Hepatocyte (in vitro differentiated cells): Measurements from ENCODE around the gene AMH.

ENCODE experiments used
- EZH2 ChIP-seq: fragments of 200-600 bp; sonication (generic); IDR thresholded peaks from 2 replicates; pipeline ENCODE4 v1.6.1; 2016; ENCODE audit warnings: antibody characterized with exemption, mild to moderate bottlenecking, borderline replicate concordance
- TF ChIP-seq, protein P1 (sequence below): fragments of 200-600 bp; sonication (generic); IDR thresholded peaks from 2 replicates; pipeline ENCODE4 v1.5.1; 2016; ENCODE audit warnings: antibody characterized with exemption, mild to moderate bottlenecking; ENCODE audit not compliant: poor library complexity

DNA sequence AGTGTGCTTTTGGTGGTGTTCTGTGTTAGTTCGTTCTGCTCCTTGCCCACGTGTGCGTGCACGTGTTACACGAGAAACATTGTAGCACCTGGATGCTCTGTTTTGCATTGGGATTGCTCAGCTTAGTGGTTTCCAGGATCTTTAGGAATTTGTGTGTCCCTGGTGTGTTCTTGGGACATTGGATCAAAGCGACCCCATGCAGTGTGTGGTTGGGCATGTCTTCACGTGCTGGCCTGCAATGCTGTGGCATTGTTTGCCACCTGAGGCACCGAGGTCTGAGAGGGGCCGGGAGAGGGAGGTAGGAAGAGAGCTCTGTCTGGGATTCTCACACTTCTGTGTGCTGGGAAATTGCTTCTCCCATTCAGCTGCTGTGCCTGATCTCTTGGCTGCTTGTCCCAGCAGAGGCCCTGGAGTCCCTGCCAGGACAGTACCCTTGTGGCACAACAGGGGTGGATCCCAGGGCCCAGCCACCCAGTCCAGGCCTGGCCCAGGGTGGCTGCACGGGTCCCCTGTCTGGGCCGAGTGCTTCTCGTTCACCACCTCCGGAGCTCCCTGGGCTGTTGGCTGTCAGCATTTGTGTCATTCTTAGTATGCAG is 24.3 kb upstream of the AMH start:
- TF ChIP-seq, protein P1, sequence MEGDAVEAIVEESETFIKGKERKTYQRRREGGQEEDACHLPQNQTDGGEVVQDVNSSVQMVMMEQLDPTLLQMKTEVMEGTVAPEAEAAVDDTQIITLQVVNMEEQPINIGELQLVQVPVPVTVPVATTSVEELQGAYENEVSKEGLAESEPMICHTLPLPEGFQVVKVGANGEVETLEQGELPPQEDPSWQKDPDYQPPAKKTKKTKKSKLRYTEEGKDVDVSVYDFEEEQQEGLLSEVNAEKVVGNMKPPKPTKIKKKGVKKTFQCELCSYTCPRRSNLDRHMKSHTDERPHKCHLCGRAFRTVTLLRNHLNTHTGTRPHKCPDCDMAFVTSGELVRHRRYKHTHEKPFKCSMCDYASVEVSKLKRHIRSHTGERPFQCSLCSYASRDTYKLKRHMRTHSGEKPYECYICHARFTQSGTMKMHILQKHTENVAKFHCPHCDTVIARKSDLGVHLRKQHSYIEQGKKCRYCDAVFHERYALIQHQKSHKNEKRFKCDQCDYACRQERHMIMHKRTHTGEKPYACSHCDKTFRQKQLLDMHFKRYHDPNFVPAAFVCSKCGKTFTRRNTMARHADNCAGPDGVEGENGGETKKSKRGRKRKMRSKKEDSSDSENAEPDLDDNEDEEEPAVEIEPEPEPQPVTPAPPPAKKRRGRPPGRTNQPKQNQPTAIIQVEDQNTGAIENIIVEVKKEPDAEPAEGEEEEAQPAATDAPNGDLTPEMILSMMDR, result no peak
- TF ChIP-seq EZH2, result no peak
